ENCODE results near the gene TM9SF4.
"Not testable (repeated sequence)": the region's sequence is repeated elsewhere in the genome, so short reads cannot be mapped to it uniquely, and the experiment has no call there.

Gene TM9SF4

GRCh38 chr20:32158943-32159660 is 49.6 kb downstream of the TM9SF4 start:
- DNase-seq: no peak

GRCh38 chr20:32159766-32160221 is 50.3 kb downstream of the TM9SF4 start:
- no peak for DNase-seq

GRCh38 chr20:32160341-32160740 is 50.8 kb downstream of the TM9SF4 start:
- DNase-seq: no peak

GRCh38 chr20:32162351-32162750 is 52.8 kb downstream of the TM9SF4 start:
- DNase-seq: no peak

- no peak for DNase-seq
Observed at GRCh38 chr20:32163951-32164350, 54.4 kb downstream of the TM9SF4 start.

GRCh38 chr20:32164984-32165735 is 55.6 kb downstream of the TM9SF4 start:
- DNase-seq: no peak

GRCh38 chr20:32165836-32166545 is 56.5 kb downstream of the TM9SF4 start:
- DNase-seq: no peak

- no peak for DNase-seq
Observed at GRCh38 chr20:32167552-32167951, 58.0 kb downstream of the TM9SF4 start.

- no peak for DNase-seq
Observed at GRCh38 chr20:32168184-32168910, 58.8 kb downstream of the TM9SF4 start.

GRCh38 chr20:32177696-32178095 is 68.2 kb downstream of the TM9SF4 start:
- DNase-seq: not testable (repeated sequence)

- DNase-seq: no peak
Observed at GRCh38 chr20:32179515-32179914, 70.0 kb downstream of the TM9SF4 start.

- no peak for DNase-seq
Observed at GRCh38 chr20:32179934-32180333, 70.4 kb downstream of the TM9SF4 start.

GRCh38 chr20:32181606-32182005 is 72.1 kb downstream of the TM9SF4 start:
- DNase-seq: no peak

- no peak for DNase-seq
Observed at GRCh38 chr20:32183947-32184635, 74.6 kb downstream of the TM9SF4 start.

GRCh38 chr20:32184961-32185603 is 75.6 kb downstream of the TM9SF4 start:
- DNase-seq: no peak

GRCh38 chr20:32186506-32186905 is 77.0 kb downstream of the TM9SF4 start:
- no peak for DNase-seq

- DNase-seq: no peak
Observed at GRCh38 chr20:32188376-32189122, 79.0 kb downstream of the TM9SF4 start.

- no peak for DNase-seq
Observed at GRCh38 chr20:32189123-32189410, 79.6 kb downstream of the TM9SF4 start.

GRCh38 chr20:32189691-32190615 is 80.4 kb downstream of the TM9SF4 start:
- no peak for DNase-seq
